HFF-Myc (cell line): ENCODE results near the gene KRT23.
A peak's percentile ranks its signal among the peaks of the same experiment; 100 is the strongest.

Experiments used
- DNase-seq: peaks from one replicate; pipeline ENCODE4 v3.0.0-alpha.2; 2011; ENCODE audit warnings: low read depth; ENCODE audit errors: extremely low read depth
- H3K4me3 ChIP-seq: replicated peaks from 2 replicates; pipeline ENCODE4 v1.5.1; 2011; ENCODE audit warnings: low read depth, mild to moderate bottlenecking, control low read depth, low read length
- CTCF ChIP-seq: IDR thresholded peaks from 2 replicates; pipeline ENCODE4 v1.5.1; 2012; ENCODE audit warnings: mild to moderate bottlenecking, low read depth, low read length, control low read depth; ENCODE audit errors: missing control alignments

KRT23 gene

DNA sequence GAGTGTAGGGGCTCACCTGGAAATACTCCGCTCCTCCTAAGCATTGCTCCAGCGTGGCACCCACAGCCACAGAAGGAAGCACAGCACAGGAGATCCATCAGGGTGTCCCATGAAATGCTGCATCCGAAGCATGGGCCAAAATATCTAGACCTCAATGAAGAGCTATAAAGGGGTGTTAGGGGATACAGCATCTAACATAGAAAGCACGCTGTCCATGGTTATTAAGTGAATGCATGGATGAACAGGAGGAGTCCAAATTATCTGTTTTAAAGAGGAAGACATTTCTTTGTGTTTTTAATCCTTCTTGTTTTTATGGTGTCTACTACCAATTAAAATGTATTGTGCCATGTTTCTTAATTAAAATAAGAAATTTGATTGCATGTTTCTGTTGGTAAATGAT is 30.8 kb downstream of the KRT23 start:
- no peak for DNase-seq
- no peak for TF ChIP-seq CTCF
- H3K4me3 ChIP-seq = no peak overlapping the region

DNA sequence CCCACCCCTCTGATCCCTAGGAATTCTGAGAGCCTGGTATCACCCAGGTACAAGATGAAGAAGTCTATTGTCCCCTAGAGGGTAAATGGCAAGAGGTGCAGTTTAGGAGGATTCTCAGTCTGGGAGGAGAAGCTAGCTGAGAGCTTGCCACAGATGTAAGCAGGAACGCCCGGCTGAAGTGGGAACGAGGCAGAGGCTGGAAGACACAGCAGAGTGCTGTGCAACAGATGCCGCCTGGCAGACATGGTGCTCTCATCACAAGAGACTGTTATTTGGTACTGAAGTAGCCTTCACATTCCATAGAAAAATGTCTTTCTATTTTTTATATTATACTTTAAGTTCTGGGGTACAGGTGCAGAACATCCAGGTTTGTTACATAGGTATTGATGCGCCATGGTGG is 32.1 kb downstream of the KRT23 start:
- no peak for TF ChIP-seq CTCF
- no peak for DNase-seq
- no peak overlapping the region for H3K4me3 ChIP-seq

DNA sequence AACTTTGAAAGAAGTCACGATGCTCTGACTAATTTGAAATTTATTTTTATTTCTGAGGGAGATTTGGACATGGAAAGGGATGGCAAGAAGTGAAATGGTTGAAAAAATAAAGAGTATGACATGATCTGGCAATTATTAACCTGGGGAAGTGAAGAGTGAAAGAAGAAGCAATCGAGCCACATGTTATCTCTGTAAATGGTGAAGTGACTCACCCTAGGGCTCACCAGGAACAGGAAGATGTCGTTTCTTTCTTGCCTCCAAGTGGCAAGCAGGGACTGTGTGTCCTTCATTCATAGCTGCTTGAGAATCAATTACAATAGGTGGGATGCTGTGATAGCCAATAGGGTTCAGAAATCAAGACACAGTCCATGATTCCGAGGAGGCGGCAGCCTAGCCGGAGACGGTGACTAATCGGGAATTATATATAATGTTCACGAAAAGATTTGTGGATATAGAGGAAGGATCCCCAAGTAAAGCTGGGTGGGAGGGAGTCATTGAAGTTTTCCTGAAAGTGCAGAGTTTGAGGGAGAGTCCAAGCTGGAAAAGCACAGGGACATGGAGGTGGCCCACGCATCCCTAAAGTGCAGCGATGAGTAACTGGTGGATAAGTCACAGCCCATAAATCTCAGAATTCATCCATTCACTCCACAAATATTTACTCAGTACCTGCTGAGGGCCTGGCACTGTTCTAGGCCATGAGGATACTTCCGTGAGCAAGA is 34.2 kb downstream of the KRT23 start:
- no peak overlapping the region for H3K4me3 ChIP-seq
- peak; percentile 53 for DNase-seq
- no peak for TF ChIP-seq CTCF

GRCh38 chr17:40902498-40902897 is 34.9 kb downstream of the KRT23 start:
- no peak for DNase-seq
- H3K4me3 ChIP-seq = no peak overlapping the region
- TF ChIP-seq CTCF = no peak

DNA sequence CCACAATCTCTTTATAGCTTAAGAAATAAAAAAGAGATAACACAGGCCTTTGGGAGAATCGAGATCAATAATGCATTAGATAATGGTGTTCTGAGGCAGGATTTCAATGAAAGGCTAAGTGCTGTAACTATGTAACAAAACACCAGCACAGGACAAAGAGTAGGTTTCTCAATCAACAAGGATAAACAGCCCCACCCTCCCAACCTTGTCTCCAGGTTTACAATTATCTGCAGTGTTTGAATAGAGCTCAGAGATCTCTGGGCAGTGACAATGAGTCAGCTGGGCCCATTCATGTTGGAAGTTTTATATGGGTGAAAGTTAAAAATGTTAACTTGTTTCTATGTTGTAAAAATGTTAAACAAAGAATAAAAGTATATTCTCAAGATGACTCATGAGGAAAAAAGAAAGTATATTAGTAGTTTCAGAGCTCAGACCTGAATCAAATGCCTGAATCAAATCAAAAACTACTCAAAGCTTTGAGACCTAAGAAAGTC is 35.4 kb downstream of the KRT23 start:
- no peak overlapping the region for H3K4me3 ChIP-seq
- DNase-seq = no peak
- TF ChIP-seq CTCF = no peak

- no peak for TF ChIP-seq CTCF
- H3K4me3 ChIP-seq = no peak overlapping the region
- no peak for DNase-seq
Measured at GRCh38 chr17:40900809-40901356, 36.6 kb downstream of the KRT23 start.

- H3K4me3 ChIP-seq = no peak overlapping the region
- no peak for TF ChIP-seq CTCF
- no peak for DNase-seq
Measured at GRCh38 chr17:40896916-40897455, 40.5 kb downstream of the KRT23 start.
